ENCODE results near the gene DDX41.

The DDX41 gene

GRCh38 chr5:177555665-177556064 is 38.9 kb upstream of the DDX41 start:
- no peak for DNase-seq (ENCODE audit: low read depth in 1 of 2, low spot score in 1 of 2)
- TF ChIP-seq CTCF (IDR thresholded peaks at IDR 0.05; ENCODE audit: insufficient read depth, low read length) (no peak), GABPA (IDR thresholded peaks at IDR 0.05; ENCODE audit: low read depth) (no peak), REST (IDR thresholded peaks at IDR 0.05; ENCODE audit: insufficient replicate concordance, low read depth) (no peak)
- Histone ChIP-seq H3K4me3 (replicated peaks; ENCODE audit: insufficient read depth, low read length) (no peak overlapping the region), H3K27ac (replicated peaks) (no peak overlapping the region), H3K27me3 (ENCODE audit: insufficient read depth, poor library complexity, severe bottlenecking) (no peaks in the 10 kb centered on the region)

- Histone ChIP-seq H3K27ac (replicated peaks) (no peak overlapping the region), H3K27me3 (ENCODE audit: insufficient read depth, poor library complexity, severe bottlenecking) (no peaks in the 10 kb centered on the region), H3K4me3 (replicated peaks; ENCODE audit: insufficient read depth, low read length) (no peak overlapping the region)
- no peak for DNase-seq (ENCODE audit: low read depth in 1 of 2, low spot score in 1 of 2)
- TF ChIP-seq CTCF (IDR thresholded peaks at IDR 0.05; ENCODE audit: insufficient read depth, low read length), result no peak
- no peak for TF ChIP-seq POLR2AphosphoS5 (IDR thresholded peaks at IDR 0.05; ENCODE audit: low read depth)
- TF ChIP-seq SPI1 (IDR thresholded peaks at IDR 0.05; ENCODE audit: borderline replicate concordance, low read depth), result no peak
- no peak for TF ChIP-seq REST (IDR thresholded peaks at IDR 0.05; ENCODE audit: insufficient replicate concordance, low read depth)
- no peak for TF ChIP-seq GABPA (IDR thresholded peaks at IDR 0.05; ENCODE audit: low read depth)
Measured at GRCh38 chr5:177555228-177555627, 38.5 kb upstream of the DDX41 start.

- H3K4me3 ChIP-seq (replicated peaks; ENCODE audit: insufficient read depth, low read length), result peak within 1 kb of the TSS; percentile 94
- peak within 1 kb of the TSS; percentile 72 for H3K27ac ChIP-seq (replicated peaks)
- H3K27me3 ChIP-seq (ENCODE audit: insufficient read depth, poor library complexity, severe bottlenecking), result no peaks in the 10 kb centered on the region
- peak; percentile 81 to 95 for DNase-seq (ENCODE audit: low read depth in 1 of 2, low spot score in 1 of 2)
- TF ChIP-seq GABPA (IDR thresholded peaks at IDR 0.05; ENCODE audit: low read depth) (no peak), CTCF (IDR thresholded peaks at IDR 0.05; ENCODE audit: insufficient read depth, low read length) (no peak), SPI1 (IDR thresholded peaks at IDR 0.05; ENCODE audit: borderline replicate concordance, low read depth) (no peak), POLR2AphosphoS5 (IDR thresholded peaks at IDR 0.05; ENCODE audit: low read depth) (no peak; the same call in 1 of the 2 replicates), REST (IDR thresholded peaks at IDR 0.05; ENCODE audit: insufficient replicate concordance, low read depth) (no peak)
Measured at GRCh38 chr5:177554474-177555111, 37.8 kb upstream of the DDX41 start, which contains the start of gene FAM193B. FAM193B (minus strand) TSS chr5:177554563; CDS start chr5:177554458, 105 bp downstream.
